BLaER1 (cell line): ENCODE data around the gene LBHD1.
A peak's percentile ranks its signal among the peaks of the same experiment; 100 is the strongest.
"Not testable (repeated sequence)": the region's sequence is repeated elsewhere in the genome, so short reads cannot be mapped to it uniquely, and the experiment has no call there.

Source experiments
- H3K27ac ChIP-seq: shearing (Covaris generic); formaldehyde crosslinking; 2 replicates; pipeline ENCODE4 v1.8.1; 2022
- H3K27me3 ChIP-seq: shearing (Covaris generic); formaldehyde crosslinking; 2 replicates; pipeline ENCODE4 v1.8.1; 2022
- H3K36me3 ChIP-seq: shearing (Covaris generic); formaldehyde crosslinking; 2 replicates; pipeline ENCODE4 v1.8.1; 2022
- H3K4me1 ChIP-seq: shearing (Covaris generic); formaldehyde crosslinking; 2 replicates; pipeline ENCODE4 v1.8.1; 2022
- H3K4me2 ChIP-seq: shearing (Covaris generic); formaldehyde crosslinking; 2 replicates; pipeline ENCODE4 v1.8.1; 2022
- H3K4me3 ChIP-seq: shearing (Covaris generic); formaldehyde crosslinking; 2 replicates; pipeline ENCODE4 v1.8.1; 2022
- H3K9ac ChIP-seq: shearing (Covaris generic); formaldehyde crosslinking; 2 replicates; pipeline ENCODE4 v1.8.1; 2022
- H3K9me3 ChIP-seq: shearing (Covaris generic); formaldehyde crosslinking; 2 replicates; pipeline ENCODE4 v1.8.1; 2022
- H4K20me1 ChIP-seq: shearing (Covaris generic); formaldehyde crosslinking; 2 replicates; pipeline ENCODE4 v1.8.1; 2022
- Cebpa-rat ChIP-seq: shearing (Covaris generic); IDR thresholded peaks from 2 replicates; pipeline ENCODE4 v1.8.1; 2022

The LBHD1 gene

GRCh38 chr11:62621567-62622470 lies 50.2 kb downstream of the LBHD1 start, which contains the start of gene B3GAT3:
B3GAT3 (minus strand) TSS chr11:62621986; CDS start chr11:62621947, 39 bp downstream.
- no peaks in the 10 kb centered on the region for H3K27me3 ChIP-seq
- H3K4me2 ChIP-seq: peak within 1 kb of the TSS; percentile 97
- peak within 1 kb of the TSS; percentile 85 for H3K4me3 ChIP-seq
- H3K9me3 ChIP-seq: no peaks in the 10 kb centered on the region
- peak; percentile 87 for TF ChIP-seq Cebpa-rat
- peak within 1 kb of the TSS; percentile 91 for H3K9ac ChIP-seq
- peak within 1 kb of the TSS; percentile 88 for H3K27ac ChIP-seq
- 0 out of 2 replicates have a peak, but pooled peaks cover 5% of the 10 kb centered on the region for H4K20me1 ChIP-seq
- H3K4me1 ChIP-seq: peaks cover 58% of the 10 kb centered on the region
- H3K36me3 ChIP-seq: peaks cover 30% of the 10 kb centered on the region

GRCh38 chr11:62621027-62621566 lies 51.0 kb downstream of the LBHD1 start:
- Histone ChIP-seq H3K4me3 (peak overlapping the region; percentile 85), H3K27ac (peak overlapping the region; percentile 88), H3K4me1 (peaks cover 55% of the 10 kb centered on the region)

GRCh38 chr11:62616957-62617356 lies 55.1 kb downstream of the LBHD1 start:
- H3K9me3 ChIP-seq, H3K4me3 ChIP-seq, H3K27me3 ChIP-seq, H3K9ac ChIP-seq, H3K4me2 ChIP-seq, H4K20me1 ChIP-seq, H3K27ac ChIP-seq: not testable (repeated sequence)
- H3K4me1 ChIP-seq: peaks cover 26% of the 10 kb centered on the region
- H3K36me3 ChIP-seq: peaks cover 35% of the 10 kb centered on the region

More at GRCh38 chr11:62621027-62621566, 51.0 kb downstream of the LBHD1 start:
- no peaks in the 10 kb centered on the region for H3K27me3 ChIP-seq
- 0 out of 2 replicates have a peak, but pooled peaks cover 5% of the 10 kb centered on the region for H4K20me1 ChIP-seq
- peak overlapping the region; percentile 97 for H3K4me2 ChIP-seq
- no peaks in the 10 kb centered on the region for H3K9me3 ChIP-seq
- peaks cover 30% of the 10 kb centered on the region for H3K36me3 ChIP-seq
- no peak for TF ChIP-seq Cebpa-rat
- peak overlapping the region; percentile 91 for H3K9ac ChIP-seq

DNA sequence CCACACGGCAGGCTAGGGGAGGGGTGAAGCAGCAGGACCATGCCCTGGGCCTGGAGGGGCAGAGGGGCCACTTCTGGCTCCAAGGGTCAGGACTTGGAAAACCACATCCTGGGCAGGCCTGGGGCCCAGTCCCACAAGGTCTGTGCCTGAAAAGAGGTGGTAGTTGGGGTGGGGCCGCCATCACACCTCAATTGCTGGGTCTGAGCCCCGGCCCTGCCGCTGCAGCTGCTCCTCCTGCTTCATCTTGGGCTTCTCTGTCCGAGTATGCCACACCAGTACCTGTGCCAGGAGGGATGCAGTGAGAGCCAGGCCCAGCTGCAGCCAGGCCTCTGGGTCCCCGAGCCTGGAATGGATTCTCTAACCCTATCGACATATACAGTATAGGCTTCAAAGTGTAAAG lies 56.5 kb downstream of the LBHD1 start:
- H4K20me1 ChIP-seq: no peaks in the 10 kb centered on the region
- no peaks in the 10 kb centered on the region for H3K27me3 ChIP-seq
- H3K4me3 ChIP-seq: no peak overlapping the region
- H3K9me3 ChIP-seq: no peaks in the 10 kb centered on the region
- H3K9ac ChIP-seq: no peak overlapping the region
- H3K36me3 ChIP-seq: peaks cover 35% of the 10 kb centered on the region
- H3K27ac ChIP-seq: no peak overlapping the region
- peaks cover 31% of the 10 kb centered on the region for H3K4me1 ChIP-seq
- no peak for TF ChIP-seq Cebpa-rat
- H3K4me2 ChIP-seq: no peak overlapping the region

DNA sequence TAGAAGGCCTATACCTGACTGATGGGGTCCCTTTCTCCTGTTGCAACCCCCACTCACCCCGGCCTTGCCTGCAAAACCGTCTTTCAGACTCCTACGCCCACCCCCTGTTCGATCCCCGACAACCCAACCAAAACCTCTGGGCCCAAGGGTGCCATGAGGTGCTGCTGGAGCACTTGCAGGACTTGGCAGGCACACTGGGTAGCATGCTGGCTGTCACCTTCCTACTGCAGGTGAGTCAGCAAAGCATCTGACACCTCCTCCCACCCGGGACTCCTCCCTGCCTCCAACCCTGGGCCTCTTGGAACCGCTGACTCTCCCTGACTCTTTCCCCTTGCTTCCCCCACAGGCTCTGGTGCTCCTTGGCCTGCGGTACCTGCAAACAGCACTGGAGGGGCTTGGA lies 57.8 kb downstream of the LBHD1 start:
- no peaks in the 10 kb centered on the region for H4K20me1 ChIP-seq
- H3K9ac ChIP-seq: 0 out of 2 replicates have a peak overlapping the region, but pooled peaks have one; percentile 29
- H3K27me3 ChIP-seq: no peaks in the 10 kb centered on the region
- peak overlapping the region; percentile 59 for H3K27ac ChIP-seq
- peaks cover 31% of the 10 kb centered on the region for H3K4me1 ChIP-seq
- peaks cover 38% of the 10 kb centered on the region for H3K36me3 ChIP-seq
- TF ChIP-seq Cebpa-rat: no peak
- no peak overlapping the region for H3K4me2 ChIP-seq
- H3K9me3 ChIP-seq: no peaks in the 10 kb centered on the region
- no peak overlapping the region for H3K4me3 ChIP-seq

DNA sequence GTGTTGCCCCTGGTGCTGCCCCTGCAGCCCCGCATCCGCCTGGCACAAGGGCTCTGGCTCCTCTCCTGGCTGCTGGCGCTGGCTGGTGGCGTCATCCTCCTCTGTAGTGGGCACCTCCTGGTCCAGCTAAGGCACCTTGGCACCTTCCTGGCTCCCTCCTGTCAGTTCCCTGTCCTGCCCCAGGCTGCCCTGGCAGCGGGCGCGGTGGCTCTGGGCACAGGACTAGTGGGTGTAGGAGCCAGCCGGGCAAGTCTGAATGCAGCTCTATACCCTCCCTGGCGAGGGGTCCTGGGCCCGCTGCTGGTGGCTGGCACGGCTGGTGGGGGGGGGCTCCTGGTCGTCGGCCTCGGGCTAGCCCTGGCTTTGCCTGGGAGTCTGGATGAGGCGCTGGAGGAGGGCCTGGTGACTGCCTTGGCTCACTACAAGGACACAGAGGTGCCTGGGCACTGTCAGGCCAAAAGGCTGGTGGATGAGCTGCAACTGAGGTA lies 58.7 kb downstream of the LBHD1 start:
- no peak overlapping the region for H3K9ac ChIP-seq
- no peak for TF ChIP-seq Cebpa-rat

More for the DNA sequence above, 58.7 kb downstream of the LBHD1 start:
- Histone ChIP-seq H3K4me1 (peaks cover 40% of the 10 kb centered on the region), H3K27ac (peak overlapping the region; percentile 59), H3K4me3 (no peak overlapping the region), H3K9me3 (no peaks in the 10 kb centered on the region), H4K20me1 (no peaks in the 10 kb centered on the region), H3K4me2 (peak overlapping the region; percentile 99), H3K36me3 (peaks cover 47% of the 10 kb centered on the region), H3K27me3 (no peaks in the 10 kb centered on the region)
